SH-SY5Y (cell line): ENCODE results near the gene RGS18.

Source experiments
- GATA2 ChIP-seq: IDR thresholded peaks from 2 replicates; pipeline ENCODE4 v1.6.1; 2011; ENCODE audit warnings: mild to moderate bottlenecking, low read depth, low read length
- GATA3 ChIP-seq: IDR thresholded peaks from 2 replicates; pipeline ENCODE4 v1.6.1; 2011; ENCODE audit warnings: low read depth, mild to moderate bottlenecking, low read length, moderate library complexity

GRCh38 chr1:192126030-192126619, 32.1 kb upstream of the RGS18 start:
- TF ChIP-seq GATA2 (no peak), GATA3 (no peak)
